ENCODE measurements around the gene FOXI3.

- TF ChIP-seq CTCF (IDR thresholded peaks at IDR 0.05; ENCODE audit: low read depth, low read length, poor library complexity, severe bottlenecking) (no peak), EZH2phosphoT487 (IDR thresholded peaks at IDR 0.05; ENCODE audit: borderline replicate concordance, low read length) (peak; percentile 91; the same call in 1 of the 2 replicates)
Observed at GRCh38 chr2:88452980-88453582, 588 bp upstream of the FOXI3 start.

All from DOHH2 (cell line).